CD4-positive, alpha-beta T cell treated with Interleukin-4 for 1 hour (primary cell): ENCODE measurements around the gene FAM187B.
"Not testable (repeated sequence)": the region's sequence is repeated elsewhere in the genome, so short reads cannot be mapped to it uniquely, and the experiment has no call there.

Experiments used
- DNase-seq, 2 donors: peaks; one replicate each; pipeline ENCODE4 v3.0.0-alpha.2; 2020 to 2022

Gene FAM187B

DNA sequence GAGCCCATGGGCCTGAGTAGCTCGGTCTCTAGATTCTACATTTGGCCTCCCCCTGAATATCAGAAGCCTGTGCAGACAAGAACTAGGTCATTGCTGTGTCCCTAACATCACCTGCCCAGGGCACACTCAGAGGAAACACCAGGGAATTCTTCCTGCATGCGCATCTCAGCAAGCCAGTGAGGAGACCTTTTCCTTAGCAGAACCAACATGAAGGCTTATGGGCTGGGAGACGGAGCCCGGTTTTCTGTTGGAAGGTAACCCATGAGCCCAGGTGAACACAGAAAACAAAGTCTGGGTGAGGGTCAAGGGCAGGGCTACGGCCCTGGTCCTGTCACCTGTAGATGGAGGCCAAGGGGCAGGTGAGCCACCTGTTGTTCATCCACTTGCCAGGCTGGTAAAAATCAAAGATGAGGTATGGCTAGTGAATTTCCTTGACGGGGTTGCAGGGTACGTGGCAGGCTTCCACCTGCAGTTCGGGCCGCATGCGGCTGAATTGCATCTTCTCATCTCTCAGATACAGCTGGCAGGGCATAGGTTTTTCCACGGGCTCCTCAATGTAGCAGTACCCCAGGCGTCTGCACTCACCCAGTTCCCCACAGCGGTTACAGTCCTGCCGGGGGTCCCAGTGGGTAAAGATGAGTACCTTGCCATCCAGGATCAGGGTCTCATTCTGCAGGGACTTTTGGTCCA is 3.6 kb upstream of the FAM187B start:
- no peak for DNase-seq

DNA sequence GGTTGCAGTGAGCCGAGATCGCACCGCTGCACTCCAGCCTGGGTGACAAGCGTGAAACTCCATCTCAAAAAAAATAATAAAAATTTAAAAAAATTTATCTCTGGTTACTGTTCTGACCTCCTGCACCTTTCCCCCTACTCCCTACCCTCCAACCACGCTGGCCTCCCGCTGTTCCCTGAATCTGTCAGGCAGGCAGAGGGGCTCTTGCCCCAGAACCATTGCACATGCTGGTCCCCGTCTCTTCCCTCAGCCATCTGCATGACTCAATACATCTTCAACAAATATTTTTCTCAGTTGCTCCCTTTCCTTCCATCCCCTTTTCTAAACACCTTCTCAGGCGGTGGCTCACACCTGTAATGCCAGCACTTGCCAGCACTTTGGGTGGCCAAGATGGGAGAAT is 1.1 kb upstream of the FAM187B start:
- DNase-seq, result no peak

DNA sequence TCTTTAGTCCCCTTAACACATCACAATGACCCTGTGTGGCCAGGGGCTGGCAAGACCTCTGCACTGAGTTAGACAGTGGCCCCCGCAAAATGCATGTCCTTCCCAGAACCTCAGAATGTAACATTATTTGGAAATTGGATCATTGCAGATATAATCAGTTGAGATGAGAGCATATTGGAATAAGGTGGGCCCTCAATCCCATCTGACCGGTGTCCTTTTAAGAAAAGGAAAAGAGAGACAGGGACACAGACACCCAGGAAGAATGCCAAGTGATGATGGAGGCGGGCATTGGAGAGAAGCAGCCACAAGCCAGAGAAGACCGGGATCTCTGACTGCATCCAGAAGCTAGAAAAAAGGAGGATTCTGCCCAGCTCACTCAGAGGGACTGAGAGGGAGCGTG is 1.8 kb downstream of the FAM187B start:
- DNase-seq, result no peak

DNA sequence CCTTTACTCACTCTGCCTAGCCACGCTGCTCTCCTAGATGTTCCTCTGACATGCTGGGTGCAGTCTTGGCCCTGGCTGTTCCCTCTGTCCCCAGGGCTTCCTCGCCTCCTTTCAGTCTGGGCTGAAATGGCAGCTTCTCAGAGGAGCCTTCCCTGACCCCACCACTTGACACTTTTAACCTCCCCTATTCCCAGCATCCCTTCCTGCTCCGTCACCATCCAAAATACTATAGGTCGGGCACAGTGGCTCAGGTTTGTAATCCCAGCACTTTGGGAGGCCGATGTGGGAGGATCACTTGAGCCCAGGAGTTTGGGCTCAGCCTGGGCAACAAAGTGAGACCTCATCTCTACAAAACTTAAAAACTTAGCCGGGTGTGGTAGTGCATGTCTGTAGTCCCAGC is 2.6 kb downstream of the FAM187B start:
- DNase-seq, result no peak

DNA sequence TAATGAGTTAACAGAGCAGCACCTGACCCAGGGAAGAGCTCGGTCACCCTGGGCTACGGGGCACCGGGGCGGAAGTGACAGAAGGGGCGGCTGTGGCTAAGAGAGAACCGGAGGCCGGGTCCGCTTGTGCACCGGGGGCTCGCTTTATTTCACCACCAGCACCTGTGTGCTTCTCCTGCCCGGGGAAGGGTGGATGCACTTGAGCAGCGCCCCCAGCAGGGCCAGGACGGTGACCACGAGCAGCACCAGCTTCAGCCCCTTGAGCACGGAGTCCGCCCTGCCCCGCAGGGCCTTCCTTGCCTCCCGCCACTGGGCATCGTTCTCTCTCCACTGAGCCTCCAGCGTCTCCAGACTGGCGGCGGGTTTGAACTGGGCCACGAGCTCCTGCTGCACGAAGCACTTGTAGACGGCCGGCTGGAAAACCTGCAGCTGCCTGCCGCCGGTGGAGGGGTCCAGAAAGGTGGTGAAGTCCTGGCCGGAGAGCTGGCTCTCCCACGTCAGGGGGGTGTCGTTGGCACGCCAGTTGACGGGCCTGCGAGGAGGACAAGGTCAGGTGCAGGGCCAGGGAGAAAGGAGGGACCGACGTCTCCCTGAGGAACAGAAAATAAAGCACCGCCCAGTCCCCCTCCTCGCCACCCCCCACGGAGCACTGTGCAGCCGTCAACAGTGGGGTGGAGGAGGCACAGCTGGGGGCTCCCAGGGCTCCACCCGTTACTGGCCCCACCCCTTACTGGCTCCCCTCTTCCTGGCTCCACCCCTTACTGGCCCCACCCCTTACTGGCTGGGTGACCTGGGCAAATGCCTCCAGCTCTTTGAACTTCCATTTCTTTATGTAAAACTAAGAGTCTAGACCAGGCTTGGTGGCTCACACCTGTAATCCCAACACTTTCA is 3.6 kb downstream of the FAM187B start:
- DNase-seq, result peak in 1 of 2 donors; percentile 32

DNA sequence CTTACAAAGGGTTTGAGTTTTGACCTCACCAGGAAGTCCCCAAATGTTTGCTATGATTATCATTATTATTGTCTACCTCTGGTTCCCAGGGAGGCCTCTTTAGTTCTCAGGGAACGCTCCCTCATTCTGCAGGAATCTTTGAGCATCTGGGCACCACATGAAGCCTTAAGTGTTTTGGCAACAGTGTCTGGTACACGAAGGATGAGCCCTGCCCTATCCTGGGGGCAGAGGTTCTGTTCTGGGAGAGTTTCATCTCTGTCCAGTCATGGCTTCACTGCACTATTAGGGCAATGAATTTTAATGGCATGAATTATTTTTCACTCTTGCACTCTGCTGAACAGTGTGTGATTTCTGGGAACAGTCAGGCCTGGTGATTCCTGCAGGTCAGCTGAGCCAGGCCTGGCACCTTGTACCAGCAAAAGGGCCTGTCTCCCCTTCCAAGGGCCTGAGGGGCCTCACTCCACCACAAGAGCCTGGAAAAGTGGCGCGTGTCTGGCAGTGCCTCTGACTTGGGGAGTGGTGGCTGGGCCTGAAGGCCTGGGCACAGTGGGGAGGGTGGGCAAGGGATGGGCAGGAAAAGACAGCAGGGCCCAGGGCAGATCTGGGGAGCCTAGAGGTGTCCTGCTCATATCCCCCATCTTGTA is 4.6 kb downstream of the FAM187B start:
- DNase-seq, result no peak

DNA sequence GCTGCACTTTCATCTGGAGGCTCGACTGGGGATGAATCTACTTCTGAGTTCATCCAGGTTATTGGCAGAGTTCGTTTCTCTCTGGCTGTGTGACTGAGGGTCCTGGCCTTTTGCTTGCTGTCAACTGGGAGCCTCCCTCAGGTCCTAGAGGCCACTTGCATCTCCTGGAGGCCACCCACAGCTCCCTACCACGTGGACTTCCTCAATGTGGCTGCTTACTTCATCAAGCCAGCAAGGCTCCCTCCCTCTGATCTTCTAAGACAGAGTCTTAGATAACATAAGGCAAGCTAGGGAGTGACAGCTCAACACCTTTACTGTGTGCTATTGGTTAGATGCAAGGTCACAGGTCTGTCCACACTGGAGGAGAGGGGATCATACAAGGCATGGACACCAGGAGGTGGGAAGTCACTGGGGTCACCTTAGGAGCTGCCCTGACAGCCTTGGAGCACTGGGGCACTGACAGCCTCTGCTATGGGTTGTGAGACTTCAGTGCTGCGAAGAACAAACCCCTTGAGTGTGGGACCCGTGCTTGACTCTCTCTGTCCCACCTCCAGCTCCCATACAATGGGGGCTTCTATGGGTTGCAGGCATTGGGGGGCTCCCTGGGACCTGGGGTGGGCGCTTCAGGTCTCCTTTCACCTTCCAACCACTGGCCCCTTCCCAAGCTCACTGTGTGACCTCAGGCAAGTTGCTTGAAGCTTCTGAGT is 5.3 kb downstream of the FAM187B start:
- no peak for DNase-seq

DNA sequence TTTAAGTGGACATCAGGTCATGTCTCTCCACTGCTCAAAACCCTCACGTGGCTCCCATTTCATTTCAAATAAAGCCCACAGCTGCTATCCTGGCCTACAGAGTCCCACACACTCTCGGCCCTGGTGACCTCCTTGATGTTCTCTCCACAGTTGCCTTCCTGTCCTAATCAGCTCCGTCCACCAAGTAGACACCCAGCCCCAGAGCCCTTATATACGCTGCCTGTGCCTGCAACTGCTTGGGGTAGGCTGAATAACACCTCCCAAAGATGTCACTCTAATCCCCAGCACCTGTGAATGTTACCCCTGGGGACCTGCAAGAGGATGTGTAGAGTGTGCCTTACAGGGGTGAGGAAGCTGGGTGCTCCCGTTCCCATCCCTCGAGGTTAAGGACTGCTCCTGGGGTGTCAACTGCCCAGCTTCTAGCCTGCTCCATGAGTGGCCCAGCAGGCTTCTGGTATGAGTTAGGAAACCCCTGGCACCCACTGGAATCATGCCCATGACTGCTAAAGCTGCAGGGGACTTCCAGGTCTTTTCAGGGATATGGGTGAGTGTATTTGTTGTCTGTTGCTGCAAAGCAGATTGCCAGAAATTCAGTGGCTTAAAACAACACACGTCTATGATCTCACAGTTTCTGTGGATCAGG is 6.0 kb downstream of the FAM187B start:
- DNase-seq, result no peak

DNA sequence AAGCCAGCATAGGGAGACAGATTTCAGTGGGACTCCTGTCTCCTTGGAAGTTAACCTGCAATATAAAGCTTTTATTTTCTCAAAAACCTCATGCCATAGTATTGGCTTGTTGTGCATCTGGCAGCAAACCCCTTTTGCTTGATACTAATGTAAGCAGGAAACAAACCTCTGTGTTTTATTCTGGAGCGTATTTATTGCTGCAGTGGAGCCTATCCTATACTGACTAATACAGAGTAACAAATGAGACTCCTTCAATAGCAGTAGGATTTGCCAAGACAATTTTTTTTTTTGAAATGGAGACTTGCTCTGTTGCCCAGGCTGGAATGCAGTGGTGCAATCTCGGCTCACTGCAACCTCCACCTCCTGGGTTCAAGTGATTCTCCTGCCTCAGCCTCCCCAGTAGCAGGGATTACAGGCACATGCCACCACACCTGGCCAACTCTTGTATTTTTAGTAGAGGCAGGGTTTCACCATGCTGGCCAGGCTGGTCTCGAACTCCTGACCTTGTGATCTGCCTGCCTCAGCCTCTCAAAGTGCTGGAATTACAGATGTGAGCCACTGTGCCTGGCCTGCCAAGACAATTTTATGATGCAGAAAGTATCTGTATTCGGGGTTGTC is 7.5 kb downstream of the FAM187B start:
- DNase-seq, result not testable (repeated sequence)

DNA sequence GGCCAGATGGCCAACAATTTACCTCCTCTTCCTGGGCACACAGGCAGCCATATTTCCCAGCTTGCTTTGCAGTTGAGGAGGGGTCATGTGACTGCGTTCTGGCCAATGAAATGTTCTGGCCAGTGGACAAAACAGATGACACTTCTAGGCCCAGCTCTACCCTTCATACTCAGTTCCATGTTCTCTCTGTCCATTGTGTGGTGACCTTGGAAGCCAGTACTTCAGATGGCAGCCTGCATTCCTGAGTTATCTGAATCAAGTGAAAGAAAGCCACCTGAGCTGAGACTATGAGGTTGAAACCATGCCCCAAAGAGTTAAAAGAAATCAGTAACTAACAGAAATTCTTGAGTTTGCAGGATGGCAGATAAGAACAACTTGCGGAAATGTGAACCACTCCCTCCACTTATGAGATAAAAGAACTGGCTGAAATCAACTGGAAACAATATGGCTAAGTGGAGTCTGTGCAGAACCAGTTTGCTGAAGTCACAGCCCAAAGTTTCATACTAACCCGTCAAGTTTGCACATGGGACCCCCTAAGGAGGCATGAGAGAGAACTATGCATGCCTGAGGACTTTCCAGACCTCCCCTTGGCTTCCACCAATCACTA is 8.1 kb downstream of the FAM187B start:
- no peak for DNase-seq

DNA sequence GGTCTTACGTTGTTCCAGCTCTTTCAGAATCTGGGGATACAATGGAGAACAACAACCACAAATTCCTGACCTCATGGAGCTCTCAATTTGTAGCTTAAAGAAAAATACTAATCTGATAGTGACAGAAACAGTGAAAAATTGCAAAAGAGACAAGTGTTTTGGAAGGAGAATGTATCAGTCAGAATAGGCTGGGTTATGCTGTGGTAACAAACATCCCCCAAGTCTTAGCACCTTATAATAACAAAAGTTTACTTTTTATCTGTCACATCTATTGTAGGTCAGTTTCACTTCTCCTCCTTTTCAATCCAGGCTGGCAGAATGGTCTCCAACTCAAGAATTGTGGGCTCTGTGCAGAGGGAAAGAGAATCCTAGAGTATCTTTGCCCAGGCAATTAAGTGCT is 9.5 kb downstream of the FAM187B start:
- no peak for DNase-seq

DNA sequence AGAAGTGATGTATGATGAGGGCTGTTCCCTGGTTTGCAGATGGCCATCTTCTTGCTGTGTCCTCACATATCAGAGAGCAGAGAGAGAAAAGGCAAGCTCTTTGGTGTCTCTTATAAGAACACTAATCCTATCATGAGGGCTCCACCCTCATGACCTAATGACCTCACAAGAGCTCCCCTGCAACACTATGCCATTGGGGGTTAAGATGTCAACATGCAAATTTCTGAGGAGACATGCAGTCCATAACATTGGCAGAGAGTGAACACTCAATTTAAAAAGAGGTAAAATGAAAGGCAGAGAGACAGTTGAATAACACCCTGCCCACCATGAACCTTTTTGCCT is 10.9 kb downstream of the FAM187B start:
- DNase-seq, result no peak

DNA sequence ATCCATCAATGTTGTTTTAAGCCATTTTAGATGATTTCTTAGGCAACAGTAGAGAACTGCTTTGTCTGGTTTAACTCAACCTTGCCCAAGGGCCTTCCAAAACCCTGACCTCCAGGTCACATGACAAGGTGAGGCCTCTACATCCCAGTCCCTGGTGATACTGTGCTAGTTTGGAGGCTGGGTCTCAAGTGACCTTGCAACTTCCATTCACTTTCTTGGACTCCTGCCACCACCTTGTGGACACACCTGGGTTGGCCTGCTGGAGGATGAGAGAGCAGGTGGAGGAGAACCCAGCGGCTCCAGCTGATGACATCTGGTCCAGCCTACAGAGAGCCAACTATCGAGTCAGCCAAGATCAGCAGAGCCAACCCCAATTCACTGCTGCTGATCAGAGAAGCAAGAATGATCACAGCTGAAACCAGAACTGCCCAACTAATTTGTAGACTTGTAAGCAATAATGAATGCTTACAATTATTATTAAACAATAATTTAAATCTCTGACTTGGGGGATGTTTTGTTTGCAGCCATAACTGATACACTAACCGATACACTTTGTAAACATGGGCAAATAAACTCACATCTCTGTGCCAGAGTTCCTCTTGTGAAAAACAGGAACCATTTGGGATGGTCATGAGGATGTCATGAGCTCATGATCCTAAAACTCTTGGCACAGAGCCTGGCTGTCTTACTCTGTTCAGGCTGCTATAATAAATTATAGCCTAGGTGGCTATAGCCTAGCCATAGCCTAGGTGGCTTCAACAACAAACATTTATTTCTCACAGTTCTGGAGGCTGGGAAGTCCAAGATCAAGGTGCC is 11.5 kb downstream of the FAM187B start:
- peak; percentile 65 to 71 for DNase-seq

DNA sequence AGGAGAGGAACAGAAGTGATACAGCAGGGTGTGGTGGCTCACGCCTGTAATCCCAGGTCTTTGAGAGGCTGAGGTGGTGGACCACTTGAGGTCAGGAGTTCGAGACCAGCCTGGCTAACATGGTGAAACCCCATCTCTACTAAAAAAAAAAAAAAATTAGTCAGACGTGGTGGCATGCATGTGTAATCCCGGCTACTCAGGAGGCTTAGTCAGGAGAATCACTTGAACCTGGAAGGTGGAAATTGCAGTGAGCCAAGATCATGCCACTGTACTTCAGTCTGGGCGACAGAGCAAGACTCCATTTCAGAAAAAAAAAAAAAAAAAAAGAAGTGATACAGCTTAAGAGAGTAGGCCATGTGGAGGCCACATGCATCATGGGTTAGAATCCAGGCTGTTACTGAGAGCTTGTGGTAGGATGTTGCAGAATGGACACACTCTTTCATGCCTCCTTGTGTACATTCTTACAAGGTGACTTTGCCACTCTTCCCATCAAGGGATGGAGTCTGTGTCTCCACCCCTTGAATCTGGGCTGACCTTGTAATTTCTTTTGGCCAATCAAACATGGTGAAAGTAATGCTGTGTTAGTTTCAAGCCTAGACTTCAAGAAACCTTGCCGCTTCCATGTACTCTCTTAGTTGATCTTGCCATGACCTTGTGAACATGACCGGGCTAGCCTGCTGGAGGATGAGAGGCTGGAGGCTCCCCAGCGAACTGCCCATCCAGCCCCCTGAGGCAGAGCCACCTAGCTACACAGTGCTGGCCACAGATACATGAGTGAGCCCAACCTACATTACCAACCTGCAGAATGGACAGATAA is 12.3 kb downstream of the FAM187B start:
- DNase-seq, result peak in 1 of 2 donors; percentile 28

DNA sequence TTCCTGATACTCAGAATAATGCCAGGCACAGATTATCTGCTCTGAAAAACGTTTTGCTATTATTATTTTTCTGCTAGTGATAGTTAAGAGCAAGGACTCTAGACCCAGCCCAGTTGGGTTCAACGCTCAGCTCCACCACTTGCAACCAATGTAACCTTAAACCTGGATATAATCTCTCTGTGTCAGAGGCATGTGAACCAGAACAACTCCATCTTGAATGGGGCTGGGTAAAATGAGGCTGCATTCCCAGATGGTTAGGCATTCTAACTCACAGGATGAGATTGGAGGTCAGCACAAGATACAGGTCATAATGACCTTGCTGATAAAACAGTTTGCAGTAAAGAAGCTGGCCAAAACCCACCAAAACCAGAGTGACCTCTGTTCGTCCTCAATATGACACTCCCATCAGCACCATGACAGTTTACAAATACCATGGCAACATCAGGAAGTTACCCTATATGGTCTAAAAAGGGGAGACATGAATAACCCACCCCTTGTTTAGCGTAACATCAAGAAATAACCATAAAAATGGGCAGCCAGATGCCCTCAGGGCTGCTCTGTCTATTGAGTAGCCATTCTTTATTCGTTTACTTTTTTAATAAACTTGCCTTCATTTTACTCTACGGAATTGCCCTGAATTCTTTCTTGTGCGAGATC is 13.6 kb downstream of the FAM187B start:
- DNase-seq, result no peak

DNA sequence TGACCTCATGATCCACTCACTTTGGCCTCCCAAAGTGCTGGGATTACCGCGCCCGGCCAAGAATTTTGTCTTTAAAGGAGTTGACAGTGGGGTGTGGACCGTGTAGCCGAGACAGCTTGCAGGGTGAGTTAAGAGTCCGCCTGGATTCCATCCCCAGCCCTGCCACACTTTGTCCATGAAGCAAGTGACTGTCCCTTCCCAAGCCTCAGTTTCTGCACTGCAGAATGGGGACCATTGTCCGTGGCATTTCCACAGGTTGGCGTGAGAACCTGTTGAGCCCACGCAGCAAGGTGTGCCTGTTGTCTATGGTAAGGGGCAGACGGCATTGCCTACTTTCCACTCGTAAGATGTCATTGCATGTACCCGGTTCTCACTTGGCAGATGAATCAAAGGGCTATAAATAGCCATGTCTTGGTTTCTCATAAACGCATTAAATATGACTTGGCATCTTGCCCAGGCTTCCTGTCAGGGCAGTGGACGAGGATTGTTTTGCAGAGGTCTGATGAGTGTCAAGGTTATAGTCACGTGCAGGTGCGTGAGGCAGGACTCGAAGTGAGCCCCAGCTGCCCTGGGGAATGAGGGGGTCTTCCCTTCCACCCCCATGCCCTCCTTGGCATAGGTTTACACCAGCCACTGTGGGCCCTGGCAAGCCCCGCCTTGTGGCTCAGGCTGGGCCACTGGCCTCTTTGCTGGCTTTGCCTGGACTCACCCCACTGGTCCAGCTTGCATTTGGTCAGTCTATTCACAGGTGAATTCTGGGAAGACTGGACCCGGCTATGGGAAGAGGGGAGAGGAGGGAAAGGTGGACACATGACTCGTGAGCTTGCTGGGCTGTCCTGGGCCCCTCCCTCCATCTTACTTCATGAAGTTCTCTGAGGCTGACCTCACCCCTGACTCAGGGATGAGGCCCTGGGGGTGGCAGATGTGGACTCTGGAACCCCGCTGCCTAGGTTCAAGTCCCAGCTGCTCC is 14.6 kb downstream of the FAM187B start:
- peak; percentile 93 to 96 for DNase-seq

DNA sequence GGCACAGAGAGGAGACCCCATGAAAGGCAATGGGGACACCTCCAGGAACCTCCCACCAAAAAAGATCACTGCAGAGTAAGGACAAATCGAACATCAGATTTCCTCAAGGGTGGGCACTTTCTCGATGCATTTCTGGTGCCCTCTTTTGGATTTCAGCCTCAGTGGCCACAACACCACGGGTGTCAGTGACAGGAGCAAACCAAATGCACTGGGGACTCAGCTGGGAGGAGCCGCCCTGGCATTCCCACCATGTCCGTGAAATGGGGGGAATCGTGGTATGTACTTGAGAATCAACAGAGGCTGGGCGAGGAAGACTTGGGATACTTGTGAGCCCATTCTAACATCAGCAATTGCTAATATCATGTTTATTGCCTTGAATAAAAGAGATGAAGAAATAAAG is 16.3 kb downstream of the FAM187B start:
- no peak for DNase-seq

DNA sequence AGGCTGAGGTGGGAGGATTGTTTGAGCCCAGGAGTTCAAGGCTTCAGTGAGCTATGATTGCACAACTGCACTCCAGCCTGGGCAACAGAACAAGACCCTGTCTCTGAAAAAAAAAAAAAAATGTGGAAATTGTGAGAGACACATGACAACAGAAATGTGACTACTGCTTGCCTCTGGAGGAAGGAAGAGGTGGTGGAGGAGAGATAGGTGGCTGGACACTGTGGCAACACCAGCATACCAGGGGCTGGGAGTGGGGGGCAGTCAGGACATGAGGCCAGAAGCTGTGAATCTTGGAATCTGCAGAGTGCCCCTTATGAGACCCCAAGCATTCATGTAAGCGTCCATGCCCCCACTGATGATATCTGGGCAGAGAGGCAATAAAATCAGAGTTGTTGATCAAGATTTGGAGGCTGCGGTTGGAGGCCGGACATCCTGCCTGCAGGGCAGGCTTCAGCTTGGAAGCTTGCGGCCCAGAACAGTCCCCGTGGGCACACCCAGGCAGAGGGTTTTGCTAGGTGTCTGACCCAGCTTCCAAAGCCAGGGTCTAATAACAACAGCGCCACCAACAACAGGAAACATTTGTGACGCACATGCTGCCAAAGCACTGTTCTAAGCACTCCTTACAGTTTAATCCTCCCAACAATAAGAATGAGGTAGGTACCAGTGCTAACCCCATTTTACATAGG is 16.9 kb downstream of the FAM187B start:
- DNase-seq, result peak; percentile 94
